Kidney (tissue), 14 donors: ENCODE measurements around the gene FANCB. TPM values are rescaled to one million over a fixed set of nuclear protein-coding genes. Genes with fewer than 3 reads are reported as not detected.
A peak's percentile ranks its signal among the peaks of the same experiment; 100 is the strongest.

ENCODE experiments used
- DNase-seq, 5 donors: peaks; one replicate each; pipeline ENCODE4 v3.0.0-alpha.2; 2013 to 2020
- FAIRE-seq: peaks from 2 replicates; lab custom pipeline; 2012; peaks lifted over from hg19 to GRCh38; lab: Jason Lieb, UNC
- H3K27ac ChIP-seq, 2 donors: one replicate each; pipeline ENCODE4 v1.7.0; 2013; ENCODE audit warnings: low read depth in 2 of 2, low read length in 2 of 2, inconsistent platforms in 1 of 2
- H3K27me3 ChIP-seq: one replicate; pipeline ENCODE4 v1.7.1; 2013; ENCODE audit warnings: low read length, inconsistent platforms; ENCODE audit not compliant: control insufficient read depth, insufficient read depth
- H3K36me3 ChIP-seq, 3 donors: one replicate each; pipeline versions ENCODE4 v1.7.0 to v1.7.1; 2013; ENCODE audit warnings: low read length in 3 of 3, control low read depth in 1 of 3, inconsistent platforms in 1 of 3; ENCODE audit not compliant: insufficient read depth in 3 of 3, control insufficient read depth in 2 of 3
- H3K4me1 ChIP-seq, 3 donors: one replicate each; pipeline versions ENCODE4 v1.7.0 to v1.7.1; 2013; ENCODE audit warnings: low read length in 3 of 3, inconsistent platforms in 1 of 3, low read depth in 1 of 3; ENCODE audit not compliant: control insufficient read depth in 2 of 3, insufficient read depth in 2 of 3
- H3K4me3 ChIP-seq, 3 donors: one replicate each; pipeline versions ENCODE4 v1.7.0 to v1.8.1; 2013; ENCODE audit warnings: low read length in 3 of 3, control low read depth in 1 of 3, inconsistent platforms in 1 of 3
- H3K9ac ChIP-seq, 3 donors: one replicate each; pipeline versions ENCODE4 v1.7.0 to v1.7.1; 2013; ENCODE audit warnings: low read length in 3 of 3, control low read depth in 1 of 3, inconsistent platforms in 1 of 3
- H3K9me3 ChIP-seq, 3 donors: one replicate each; pipeline versions ENCODE4 v1.7.0 to v1.7.1; 2013; ENCODE audit warnings: low read length in 3 of 3, control low read depth in 1 of 3, inconsistent platforms in 1 of 3; ENCODE audit not compliant: control insufficient read depth in 2 of 3, insufficient read depth in 1 of 3
- CTCF ChIP-seq: IDR thresholded peaks from 3 replicates; pipeline ENCODE4 v1.5.1; 2012; ENCODE audit warnings: mild to moderate bottlenecking, moderate library complexity, borderline replicate concordance; ENCODE audit not compliant: insufficient read depth; ENCODE audit errors: extremely low read depth
- intact Hi-C: fragments of 100-400 bp; cut with DNase I; formaldehyde crosslinking; loops from one replicate; pipeline ENCODE4 v1.11.1; 2022
- polyA plus RNA-seq: library from polyadenylated mRNA; stranded (reverse); fragments of 350-450 nt; fragmentation: Illumina TruSeq; extraction: RNeasy Lipid Tissue Mini Kit (QIAGEN cat#74804); gene quantifications from one replicate; pipeline ENCODE4 v1.2.3, GENCODE V29; 2014; ENCODE audit warnings: low read depth, low replicate concordance; ENCODE audit not compliant: insufficient read depth
- total RNA-seq: library from RNA; stranded (reverse); fragmentation: NEBNext Ultra II Directional; extraction: Animal tissue kit (Norgen Biotek cat#: 25700); gene quantifications from one replicate; pipeline ENCODE4 v1.2.1, GENCODE V29; 2021
- donor health status: control.
- donor health status: control.
- donor health status: control.
- donor health status: control.
- donor health status: control.
- donor health status: DM: yes; HTN: yes; CAD: no.
- donor health status: Normal renal cell carcinoma (clear cell type).

Gene FANCB
- total and polyA plus RNA-seq, 2 donors from 2014 or later = 1.4 TPM; not detected in 1

GRCh38 chrX:14837155-14837554 lies 35.7 kb downstream of the FANCB start:
- Histone ChIP-seq H3K27ac (no peak overlapping the region), H3K27me3 (no peaks in the 10 kb centered on the region), H3K36me3 (no peaks in the 10 kb centered on the region), H3K9ac (no peak overlapping the region), H3K4me1 (no peaks in the 10 kb centered on the region), H3K4me3 (no peak overlapping the region), H3K9me3 (peaks cover 0 to 1% (median 0%) of the 10 kb centered on the region in 3 donors)
- intact Hi-C loops = no loop called here
- DNase-seq (no peak), FAIRE-seq (no peak)
- TF ChIP-seq CTCF = no peak

GRCh38 chrX:14832586-14832985 lies 40.3 kb downstream of the FANCB start:
- intact Hi-C loops = no loop called here
- H3K27me3 ChIP-seq = no peaks in the 10 kb centered on the region
- H3K4me3 ChIP-seq = no peak overlapping the region
- no peak overlapping the region for H3K9ac ChIP-seq
- TF ChIP-seq CTCF = no peak
- DNase-seq (peak in 1 of 5 donors; percentile 7), FAIRE-seq (no peak)
- H3K4me1 ChIP-seq = no peaks in the 10 kb centered on the region
- H3K36me3 ChIP-seq = no peaks in the 10 kb centered on the region
- H3K9me3 ChIP-seq = peaks cover 0 to 1% (median 0%) of the 10 kb centered on the region in 3 donors
- no peak overlapping the region for H3K27ac ChIP-seq

- intact Hi-C loops = no loop called here
- Histone ChIP-seq H3K4me3 (no peak overlapping the region), H3K4me1 (no peaks in the 10 kb centered on the region), H3K9ac (no peak overlapping the region), H3K27ac (no peak overlapping the region), H3K27me3 (no peaks in the 10 kb centered on the region), H3K9me3 (peaks cover 0 to 1% (median 0%) of the 10 kb centered on the region in 3 donors), H3K36me3 (no peaks in the 10 kb centered on the region)
- no peak for TF ChIP-seq CTCF
- DNase-seq = no peak
- FAIRE-seq = no peak
Observed at GRCh38 chrX:14832151-14832550, 40.7 kb downstream of the FANCB start.

GRCh38 chrX:14829643-14830042 lies 43.2 kb downstream of the FANCB start:
- FAIRE-seq (no peak), DNase-seq (no peak)
- TF ChIP-seq CTCF = no peak
- H3K4me3 ChIP-seq = no peak overlapping the region
- H3K4me1 ChIP-seq = no peaks in the 10 kb centered on the region
- intact Hi-C loops = no loop called here
- no peak overlapping the region for H3K27ac ChIP-seq
- H3K9ac ChIP-seq = no peak overlapping the region
- no peaks in the 10 kb centered on the region for H3K27me3 ChIP-seq
- H3K36me3 ChIP-seq = no peaks in the 10 kb centered on the region
- H3K9me3 ChIP-seq = no peaks in the 10 kb centered on the region
